Caco-2 (cell line): ENCODE measurements around the gene TLNRD1. TPM values are rescaled to one million over a fixed set of nuclear protein-coding genes. Genes with fewer than 3 reads are reported as not detected.

ENCODE experiments used
- Bru-seq: library from RNA; stranded (reverse); fragments of 400-500 nt; gene quantifications from one replicate; lab custom pipeline; 2021; lab: Mats Ljungman, UMichigan
- BruChase-seq, 2 experiments: library from RNA; stranded (reverse); fragments of 400-500 nt; gene quantifications; one replicate each; lab custom pipeline; 2021; lab: Mats Ljungman, UMichigan
- BruUV-seq: library from RNA; stranded (reverse); fragments of 400-500 nt; replicated peaks from 2 replicates; lab custom pipeline; 2021; lab: Mats Ljungman, UMichigan
- CTCF ChIA-PET: fragments of 300-600 bp; sonication (Branson Sonifier 250); formaldehyde crosslinking; loops from one replicate; lab custom pipeline; 2022; ENCODE audit warnings: antibody characterized with exemption; lab: Charles Lee
- POLR2A ChIA-PET: fragments of 300-600 bp; sonication (Branson Sonifier 250); formaldehyde crosslinking; loops from one replicate; lab custom pipeline; 2022; ENCODE audit warnings: antibody characterized with exemption; lab: Charles Lee
- DNase-seq, 2 experiments: peaks; one replicate each; pipeline versions ENCODE4 v3.0.0 to v3.0.0-alpha.2; 2020 to 2022
- H3K27me3 ChIP-seq: replicated peaks from 2 replicates; pipeline ENCODE4 v1.6.0; 2011; ENCODE audit warnings: low read length; ENCODE audit not compliant: control insufficient read depth, insufficient read depth
- H3K36me3 ChIP-seq: 2 replicates; pipeline ENCODE4 v1.5.1; 2011; ENCODE audit warnings: low read length; ENCODE audit not compliant: control insufficient read depth, insufficient read depth
- H3K4me1 ChIP-seq: fragments of 250-450 bp; sonication (Bioruptor Pico); 2 replicates; pipeline ENCODE4 v1.5.1; 2020; ENCODE audit warnings: mild to moderate bottlenecking
- H3K4me3 ChIP-seq: 2 replicates; pipeline ENCODE4 v1.5.1; 2011; ENCODE audit warnings: low read depth, mild to moderate bottlenecking, control low read depth, low read length
- H3K9me3 ChIP-seq: fragments of 250-450 bp; sonication (Bioruptor Pico); 2 replicates; pipeline ENCODE4 v1.5.1; 2020; ENCODE audit warnings: mild to moderate bottlenecking, moderate library complexity
- H3K27ac Mint-ChIP-seq: one replicate; pipeline ENCODE4 v1.8.0; 2022; ENCODE audit warnings: mixed read lengths; ENCODE audit not compliant: unreplicated experiment
- H3K27me3 Mint-ChIP-seq: one replicate; pipeline ENCODE4 v1.8.0; 2022; ENCODE audit warnings: mixed read lengths; ENCODE audit not compliant: insufficient read depth, unreplicated experiment
- H3K36me3 Mint-ChIP-seq: one replicate; pipeline ENCODE4 v1.8.0; 2022; ENCODE audit warnings: mild to moderate bottlenecking, mixed read lengths; ENCODE audit not compliant: insufficient read depth, unreplicated experiment
- H3K4me1 Mint-ChIP-seq: one replicate; pipeline ENCODE4 v1.8.0; 2022; ENCODE audit warnings: low read depth, mixed read lengths; ENCODE audit not compliant: unreplicated experiment
- H3K4me3 Mint-ChIP-seq: one replicate; pipeline ENCODE4 v1.8.0; 2022; ENCODE audit warnings: mild to moderate bottlenecking, moderate library complexity, mixed read lengths; ENCODE audit not compliant: unreplicated experiment
- H3K9me3 Mint-ChIP-seq: one replicate; pipeline ENCODE4 v1.8.0; 2022; ENCODE audit warnings: mixed read lengths; ENCODE audit not compliant: unreplicated experiment
- intact Hi-C: fragments of 100-400 bp; cut with micrococcal nuclease; formaldehyde crosslinking; loops from one replicate; pipeline ENCODE4 v1.10.0; 2022; ENCODE audit not compliant: unreplicated experiment
- long read RNA-seq: library from polyadenylated mRNA; stranded (forward); transcript quantifications from one replicate; pipeline ENCODE4 v2.0.0, GENCODE V29; 2022
- total RNA-seq: library from RNA; stranded (reverse); gene quantifications from 2 replicates; pipeline ENCODE4 v1.2.3, GENCODE V29; 2022
- TF ChIP-seq, protein P1 (sequence below), 2 experiments: fragments of 200-600 bp in 1 of 2; IDR thresholded peaks; 1 replicate in 1 of 2; 2 replicates in 1 of 2; pipeline versions ENCODE4 v1.5.1 to v1.8.0; 2011 to 2022; ENCODE audit warnings: antibody characterized with exemption in 1 of 2, control low read depth in 1 of 2, inconsistent platforms in 1 of 2, low read depth in 1 of 2, low read length in 1 of 2, mild to moderate bottlenecking in 1 of 2, moderate library complexity in 1 of 2; ENCODE audit not compliant: insufficient read depth in 1 of 2, severe bottlenecking in 1 of 2, unreplicated experiment in 1 of 2

The TLNRD1 gene
- total RNA-seq (13.7 and 13.8 TPM in 2 replicates), Bru-seq, nascent RNA (percentile 73 among the genes with signal in this experiment), BruChase-seq, experiment 1, labeled RNA remaining after a 2-hour chase (percentile 86 among the genes with signal in this experiment), BruChase-seq, experiment 2, labeled RNA remaining after a 6-hour chase (percentile 84 among the genes with signal in this experiment)
- long read RNA-seq, full-length matches to known transcripts: 28 of 28 reads
- long read RNA-seq, partial matches to known transcripts: 0 of 28 reads
- long read RNA-seq, other reads (novel, unspliced or antisense): 0 of 28 reads

DNA sequence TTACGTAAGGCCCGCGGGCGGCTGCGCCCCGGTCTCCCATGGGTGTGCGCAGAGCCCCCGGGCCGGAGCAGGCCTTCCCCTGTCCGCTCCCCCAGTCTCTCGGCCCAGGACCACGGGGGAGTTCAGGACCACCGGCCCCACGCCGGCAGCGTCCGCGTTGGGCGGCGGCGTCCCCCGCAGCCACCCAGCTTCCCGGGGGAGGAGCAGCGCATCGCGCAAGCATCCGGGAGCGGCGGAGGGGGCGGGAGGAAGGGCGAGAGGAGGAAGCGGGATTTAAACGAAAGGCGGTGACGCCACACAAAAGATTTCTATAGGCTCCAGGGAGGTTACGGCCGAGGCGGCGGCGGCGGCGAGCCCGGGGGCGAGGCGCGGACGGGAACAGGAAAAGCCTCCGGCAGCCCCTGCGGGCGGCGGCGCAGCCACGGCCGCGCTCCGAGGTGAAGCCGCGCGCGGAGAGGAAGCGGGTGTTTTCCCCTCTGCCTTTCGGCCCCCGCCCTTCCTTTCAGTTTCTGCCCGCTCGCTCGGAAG, at the start of gene TLNRD1:
TLNRD1 (plus strand) TSS at position 300 of the 528 bp plus-strand sequence. CDS start 1,349 bp downstream, outside the sequence.
- TF ChIP-seq, protein P1, sequence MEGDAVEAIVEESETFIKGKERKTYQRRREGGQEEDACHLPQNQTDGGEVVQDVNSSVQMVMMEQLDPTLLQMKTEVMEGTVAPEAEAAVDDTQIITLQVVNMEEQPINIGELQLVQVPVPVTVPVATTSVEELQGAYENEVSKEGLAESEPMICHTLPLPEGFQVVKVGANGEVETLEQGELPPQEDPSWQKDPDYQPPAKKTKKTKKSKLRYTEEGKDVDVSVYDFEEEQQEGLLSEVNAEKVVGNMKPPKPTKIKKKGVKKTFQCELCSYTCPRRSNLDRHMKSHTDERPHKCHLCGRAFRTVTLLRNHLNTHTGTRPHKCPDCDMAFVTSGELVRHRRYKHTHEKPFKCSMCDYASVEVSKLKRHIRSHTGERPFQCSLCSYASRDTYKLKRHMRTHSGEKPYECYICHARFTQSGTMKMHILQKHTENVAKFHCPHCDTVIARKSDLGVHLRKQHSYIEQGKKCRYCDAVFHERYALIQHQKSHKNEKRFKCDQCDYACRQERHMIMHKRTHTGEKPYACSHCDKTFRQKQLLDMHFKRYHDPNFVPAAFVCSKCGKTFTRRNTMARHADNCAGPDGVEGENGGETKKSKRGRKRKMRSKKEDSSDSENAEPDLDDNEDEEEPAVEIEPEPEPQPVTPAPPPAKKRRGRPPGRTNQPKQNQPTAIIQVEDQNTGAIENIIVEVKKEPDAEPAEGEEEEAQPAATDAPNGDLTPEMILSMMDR (IDR thresholded peaks at IDR 0.05; ENCODE audit: insufficient read depth in 1 of 2, low read depth in 1 of 2, low read length in 1 of 2, severe bottlenecking in 1 of 2, unreplicated experiment in 1 of 2): no peak
- H3K27ac Mint-ChIP-seq: peak within 1 kb of the TSS; percentile 82
- Histone ChIP-seq H3K36me3 (no peaks in the 10 kb centered on the region), H3K27me3 (no peaks in the 10 kb centered on the region), H3K9me3 (no peaks in the 10 kb centered on the region), H3K4me1 (no peaks in the 10 kb centered on the region; the same call in 1 of the 2 replicates), H3K4me3 (peak within 1 kb of the TSS; percentile 78)
- no peaks in the 10 kb centered on the region for H3K27me3 Mint-ChIP-seq
- intact Hi-C loops: loop anchor here (1.0 kb wide), 1 partner anchor 11 kb away; the partner anchor contains the start of gene MESD
- ChIA-PET POLR2A (interaction anchor here (0.6 to 0.8 kb wide), 6 partner anchors 33 to 1848 kb away, joined by 3 to 11 read pairs (median 5); no protein-coding TSS in a partner anchor), CTCF (no interaction called here)
- no peaks in the 10 kb centered on the region for H3K4me1 Mint-ChIP-seq
- H3K36me3 Mint-ChIP-seq: no peaks in the 10 kb centered on the region
- no TSS peak for BruUV-seq
- H3K4me3 Mint-ChIP-seq: peak within 1 kb of the TSS; percentile 90
- H3K9me3 Mint-ChIP-seq: no peaks in the 10 kb centered on the region
- DNase-seq: peak; percentile 86 to 89

DNA sequence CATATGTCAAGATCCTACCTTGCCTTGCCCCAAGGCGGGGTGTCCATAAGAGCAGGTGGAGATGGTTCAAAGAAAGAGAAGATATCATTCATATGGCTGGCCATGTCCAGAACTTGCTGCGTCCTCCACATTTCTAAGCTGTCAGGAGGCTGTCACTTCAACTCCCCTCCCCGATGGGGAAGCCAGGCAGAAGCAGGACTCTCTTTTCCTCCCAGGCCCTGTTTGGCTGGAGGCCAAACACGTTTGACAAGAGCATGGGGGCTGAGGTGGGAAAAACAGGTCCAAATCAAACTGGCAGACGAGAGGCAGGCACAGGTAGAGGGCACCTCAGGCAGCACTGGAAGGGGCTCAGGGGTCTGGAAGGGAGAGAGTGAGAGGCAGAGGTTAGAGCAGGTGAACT, 48.8 kb upstream of the TLNRD1 start:
- intact Hi-C loops: no loop called here
- peaks cover 6% of the 10 kb centered on the region for H3K36me3 Mint-ChIP-seq
- no TSS peak for BruUV-seq

More for the DNA sequence above, 48.8 kb upstream of the TLNRD1 start:
- Histone ChIP-seq H3K9me3 (no peaks in the 10 kb centered on the region), H3K27me3 (no peaks in the 10 kb centered on the region), H3K4me1 (peaks cover 5% of the 10 kb centered on the region; the same call in 1 of the 2 replicates), H3K4me3 (no peak overlapping the region), H3K36me3 (no peaks in the 10 kb centered on the region)
- Mint-ChIP-seq H3K27ac (no peak overlapping the region), H3K27me3 (no peaks in the 10 kb centered on the region), H3K4me3 (no peak overlapping the region), H3K9me3 (no peaks in the 10 kb centered on the region), H3K4me1 (peaks cover 7% of the 10 kb centered on the region)
- TF ChIP-seq, protein P1 (IDR thresholded peaks at IDR 0.05; ENCODE audit: insufficient read depth in 1 of 2, low read depth in 1 of 2, low read length in 1 of 2, severe bottlenecking in 1 of 2, unreplicated experiment in 1 of 2): no peak
- no peak for DNase-seq
- ChIA-PET POLR2A (no interaction called here), CTCF (interaction anchor here (0.9 kb wide), 1 partner anchor 37 kb away, joined by 3 read pairs; no protein-coding TSS in a partner anchor)
